GM19467 (cell line): ENCODE data around the gene SYNPR.

Experiments used
- ATAC-seq: cut with Tn5 transposase; IDR thresholded peaks from one replicate; pipeline ENCODE4 v1.9.1; 2021; ENCODE audit warnings: mild to moderate bottlenecking, moderate library complexity; ENCODE audit not compliant: unreplicated experiment

Gene SYNPR

GRCh38 chr3:63370094-63370493 lies 92.0 kb downstream of the SYNPR start:
- no peak for ATAC-seq

DNA sequence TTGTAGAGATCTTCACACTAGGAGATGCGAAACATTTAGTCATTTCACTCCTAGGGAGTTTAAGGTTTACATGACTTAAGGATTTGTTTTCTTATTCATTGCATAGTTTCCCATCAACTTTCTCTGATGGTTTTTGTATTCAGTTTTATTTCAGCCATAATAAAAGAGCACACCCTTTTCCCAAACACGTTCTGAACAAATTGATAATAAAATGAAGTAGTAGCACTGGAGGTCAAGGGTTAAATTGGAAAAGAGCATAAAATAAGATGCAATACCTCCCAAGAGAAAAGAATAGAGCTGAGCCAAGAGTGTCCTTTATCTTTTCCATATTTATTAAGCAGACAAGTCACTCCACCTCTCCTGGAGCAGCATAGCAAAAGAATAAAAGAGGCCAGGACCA lies 104.9 kb downstream of the SYNPR start:
- no peak for ATAC-seq

- ATAC-seq, result no peak
These were observed 106.3 kb downstream of the SYNPR start for GRCh38 chr3:63384382-63384781.

GRCh38 chr3:63385629-63386028 lies 107.5 kb downstream of the SYNPR start:
- no peak for ATAC-seq

GRCh38 chr3:63386568-63386967 lies 108.5 kb downstream of the SYNPR start:
- ATAC-seq, result no peak

- ATAC-seq, result no peak
These were observed 109.5 kb downstream of the SYNPR start for GRCh38 chr3:63387568-63387967.

- ATAC-seq, result no peak
These were observed 112.7 kb downstream of the SYNPR start for GRCh38 chr3:63390710-63391230.

GRCh38 chr3:63395960-63396359 lies 117.9 kb downstream of the SYNPR start:
- ATAC-seq, result no peak

DNA sequence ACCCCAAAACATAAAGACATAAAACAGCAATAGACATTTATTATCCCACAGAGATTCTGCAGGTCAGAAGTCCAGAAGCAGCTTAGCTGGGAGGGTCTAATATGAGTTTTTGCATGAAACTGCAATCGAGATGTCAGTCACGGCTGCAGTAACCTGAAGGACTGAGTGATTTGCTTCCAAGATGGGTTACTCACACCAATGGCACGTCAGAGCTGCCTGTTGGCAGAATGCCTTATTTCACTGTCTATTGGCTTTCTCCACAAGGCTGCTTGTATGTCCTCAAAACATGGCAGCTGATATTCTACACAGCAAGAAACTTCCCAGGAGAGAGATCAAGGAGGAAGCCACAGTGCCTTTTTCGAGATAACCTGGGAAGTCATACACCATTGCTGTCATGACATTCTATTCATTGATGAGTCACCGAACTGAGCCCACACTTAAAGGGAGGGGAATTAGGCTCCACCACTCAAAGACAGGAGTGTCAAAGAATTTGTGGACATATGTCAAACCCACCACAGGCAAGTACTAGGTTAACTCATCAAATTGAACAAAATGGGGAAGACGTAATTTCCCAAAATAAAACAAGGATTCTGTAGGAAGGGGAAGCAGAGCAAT lies 122.2 kb downstream of the SYNPR start:
- no peak for ATAC-seq

DNA sequence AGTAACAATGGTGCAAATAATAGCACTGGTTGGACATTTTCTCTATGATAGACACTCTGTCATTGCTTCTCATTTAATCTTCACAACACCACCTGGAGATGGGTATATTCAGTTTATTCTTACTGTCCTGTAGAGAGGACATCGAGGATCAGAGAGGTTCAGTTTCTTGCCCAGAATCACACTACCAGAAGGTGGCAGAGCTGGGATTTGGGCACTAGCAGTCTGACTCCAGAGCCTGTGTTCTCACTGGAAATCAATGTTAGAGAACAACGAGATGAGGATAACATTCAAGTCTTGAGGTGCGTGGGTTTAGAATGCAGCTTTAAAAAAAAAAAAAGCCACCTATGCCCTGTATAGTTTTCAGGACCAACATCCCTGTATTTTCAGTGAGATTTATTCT lies 127.8 kb downstream of the SYNPR start:
- ATAC-seq, result no peak

GRCh38 chr3:63413523-63413922 lies 135.4 kb downstream of the SYNPR start:
- no peak for ATAC-seq

DNA sequence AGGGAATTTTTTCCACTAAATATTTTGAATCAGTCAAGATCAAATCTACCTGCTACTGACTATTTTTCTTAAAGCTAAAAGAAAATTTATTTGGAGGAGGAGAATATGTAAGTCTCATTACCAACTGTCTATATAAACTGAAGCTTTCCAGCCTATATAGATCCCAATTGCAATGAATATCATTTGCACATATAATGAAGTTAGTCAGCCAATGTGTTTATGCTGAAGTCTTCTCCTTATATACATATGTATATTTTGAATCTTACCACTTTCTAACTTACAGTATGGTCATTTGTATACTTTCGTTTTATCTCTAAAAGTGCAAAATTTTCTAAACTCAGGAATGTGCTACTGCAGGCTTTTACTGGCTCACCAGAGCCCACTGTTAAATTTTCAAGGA lies 136.5 kb downstream of the SYNPR start:
- no peak for ATAC-seq

- ATAC-seq, result no peak
These were observed 151.8 kb downstream of the SYNPR start for GRCh38 chr3:63429905-63430304.

- ATAC-seq, result no peak
These were observed 152.8 kb downstream of the SYNPR start for GRCh38 chr3:63430875-63431274.

- ATAC-seq, result no peak
These were observed 159.8 kb downstream of the SYNPR start for GRCh38 chr3:63437858-63438257.

DNA sequence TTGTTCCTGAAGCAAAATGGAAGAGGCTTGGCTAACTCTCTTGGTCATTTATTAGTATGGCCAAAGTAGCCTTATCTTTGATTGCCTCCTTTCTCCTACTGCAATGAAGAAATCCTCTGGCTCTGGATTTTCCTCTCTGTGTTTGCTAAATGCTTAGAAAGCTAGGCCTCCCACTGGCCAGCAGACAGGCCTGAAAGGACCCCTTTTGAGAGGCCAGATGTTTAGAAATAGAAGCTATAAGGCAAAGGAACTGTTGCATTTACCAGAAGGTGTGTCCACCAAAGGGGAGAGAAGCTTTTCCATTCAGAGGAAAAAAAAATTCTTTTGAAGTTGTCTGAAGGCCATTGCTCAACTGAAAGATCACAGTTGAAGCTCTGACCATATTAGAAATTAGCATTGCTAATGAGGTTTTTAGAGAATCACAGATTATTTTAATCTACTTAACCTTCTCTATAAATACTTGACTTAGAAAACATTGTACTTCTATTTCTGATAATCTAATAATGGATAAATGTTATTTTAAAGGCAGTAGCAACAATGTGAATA lies 160.8 kb downstream of the SYNPR start:
- ATAC-seq, result no peak

- ATAC-seq, result no peak
These were observed 163.2 kb downstream of the SYNPR start for GRCh38 chr3:63441262-63441661.

- ATAC-seq, result no peak
These were observed 164.8 kb downstream of the SYNPR start for GRCh38 chr3:63442918-63443317.

DNA sequence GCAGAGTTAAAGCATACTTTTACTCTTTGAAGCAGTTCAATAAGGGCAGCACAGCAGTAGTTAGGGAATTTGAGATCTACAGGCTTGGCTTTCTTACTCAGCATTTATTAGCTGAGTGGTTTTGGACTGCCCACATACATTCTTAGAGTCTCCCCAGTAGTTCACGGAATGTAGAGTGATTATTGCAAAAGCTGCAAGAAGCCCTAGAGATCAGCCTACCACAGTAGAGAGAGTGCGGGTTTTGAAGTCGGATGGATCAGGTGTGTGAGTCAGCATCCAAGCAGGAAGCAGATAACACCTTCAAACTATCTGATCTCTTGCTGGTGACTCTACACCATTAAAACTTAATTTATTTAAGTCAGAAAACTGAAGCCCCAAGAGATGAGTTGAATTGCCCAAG lies 171.9 kb downstream of the SYNPR start:
- no peak for ATAC-seq

DNA sequence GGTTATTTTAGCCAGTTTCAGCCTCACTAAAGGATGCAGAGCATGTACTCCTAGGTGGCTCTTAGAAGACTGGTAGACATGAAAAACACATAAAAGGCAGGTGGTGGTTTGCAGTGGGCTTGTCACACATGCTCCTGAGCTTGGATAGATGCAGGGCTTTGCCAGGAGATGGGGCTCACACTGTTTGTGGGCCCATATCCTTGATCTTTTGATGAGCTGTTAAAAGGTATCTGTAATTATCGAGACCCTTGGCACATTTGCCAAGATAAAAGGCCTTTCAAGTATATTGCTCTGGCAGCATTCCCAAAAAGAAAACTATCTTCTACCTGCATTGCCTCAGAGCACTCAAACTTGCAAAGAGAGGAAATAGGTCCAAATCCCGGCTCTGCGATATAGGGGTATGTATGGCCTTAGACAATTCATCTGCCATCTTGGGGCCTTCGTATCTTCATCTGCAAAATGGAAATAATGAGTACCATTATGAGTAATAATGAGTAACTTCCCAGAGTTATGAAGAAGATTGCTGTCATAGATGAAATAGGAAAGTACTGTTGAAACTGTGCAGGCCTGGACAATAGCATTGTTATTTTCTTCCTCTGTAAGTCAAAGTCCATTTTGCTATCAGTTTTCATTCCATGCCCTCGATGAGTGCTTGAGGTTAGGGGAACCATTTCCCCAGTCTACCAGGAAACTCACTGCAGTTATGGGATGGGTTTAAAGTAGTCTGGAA lies 172.7 kb downstream of the SYNPR start:
- no peak for ATAC-seq

GRCh38 chr3:63456901-63457300 lies 178.8 kb downstream of the SYNPR start:
- ATAC-seq, result no peak

DNA sequence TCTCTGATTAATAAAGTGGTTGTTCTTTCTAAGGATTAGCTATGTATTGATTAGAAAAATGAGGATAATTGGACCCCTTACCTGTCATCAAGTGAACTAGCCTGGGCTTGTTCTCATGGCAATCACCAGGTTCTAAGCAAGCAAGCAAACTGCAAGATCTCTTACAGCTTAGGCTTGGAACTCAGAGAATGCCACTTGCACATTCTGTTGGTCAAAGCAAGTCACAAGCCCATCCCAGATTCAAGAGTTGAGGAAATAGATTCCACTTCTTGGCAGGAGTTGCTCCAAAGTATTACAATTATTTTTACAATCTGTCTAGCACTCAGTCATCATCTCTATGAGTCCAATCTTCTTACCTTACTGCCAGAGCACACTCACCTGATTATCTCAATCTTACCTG lies 180.3 kb downstream of the SYNPR start:
- ATAC-seq, result no peak
